CD4-positive, alpha-beta T cell treated with Interleukin-4 for 1 hour (primary cell): ENCODE measurements around the gene TOLLIP.
"Not testable (repeated sequence)": the region's sequence is repeated elsewhere in the genome, so short reads cannot be mapped to it uniquely, and the experiment has no call there.

Source experiments
- DNase-seq, 2 donors: peaks; one replicate each; pipeline ENCODE4 v3.0.0-alpha.2; 2020 to 2022

Gene TOLLIP

GRCh38 chr11:1261241-1262071 is 48.0 kb downstream of the TOLLIP start:
- no peak for DNase-seq

GRCh38 chr11:1260620-1261019 is 48.8 kb downstream of the TOLLIP start:
- DNase-seq = no peak

GRCh38 chr11:1260023-1260501 is 49.4 kb downstream of the TOLLIP start:
- peak; percentile 20 to 47 for DNase-seq

- DNase-seq = no peak
These were observed 49.9 kb downstream of the TOLLIP start for GRCh38 chr11:1259561-1259960.

- no peak for DNase-seq
These were observed 50.4 kb downstream of the TOLLIP start for GRCh38 chr11:1259076-1259461.

GRCh38 chr11:1258401-1259075 is 50.9 kb downstream of the TOLLIP start:
- no peak for DNase-seq

GRCh38 chr11:1257916-1258315 is 51.5 kb downstream of the TOLLIP start:
- DNase-seq = no peak

GRCh38 chr11:1257366-1257765 is 52.1 kb downstream of the TOLLIP start:
- DNase-seq = no peak

GRCh38 chr11:1256257-1257045 is 53.0 kb downstream of the TOLLIP start:
- DNase-seq = no peak

GRCh38 chr11:1255151-1255550 is 54.3 kb downstream of the TOLLIP start:
- no peak for DNase-seq

- DNase-seq = no peak
These were observed 54.7 kb downstream of the TOLLIP start for GRCh38 chr11:1254733-1255132.

- no peak for DNase-seq
These were observed 55.3 kb downstream of the TOLLIP start for GRCh38 chr11:1254086-1254648.

GRCh38 chr11:1253103-1253485 is 56.3 kb downstream of the TOLLIP start:
- DNase-seq = no peak

- no peak for DNase-seq
These were observed 56.9 kb downstream of the TOLLIP start for GRCh38 chr11:1252371-1253102.

- DNase-seq = no peak
These were observed 58.1 kb downstream of the TOLLIP start for GRCh38 chr11:1251236-1251770.

GRCh38 chr11:1250411-1250810 is 59.0 kb downstream of the TOLLIP start:
- not testable (repeated sequence) for DNase-seq

GRCh38 chr11:1248951-1249350 is 60.5 kb downstream of the TOLLIP start:
- not testable (repeated sequence) for DNase-seq

- not testable (repeated sequence) for DNase-seq
These were observed 62.4 kb downstream of the TOLLIP start for GRCh38 chr11:1247026-1247425.

- not testable (repeated sequence) for DNase-seq
These were observed 63.1 kb downstream of the TOLLIP start for GRCh38 chr11:1246301-1246700.

GRCh38 chr11:1245717-1246116 is 63.7 kb downstream of the TOLLIP start:
- not testable (repeated sequence) for DNase-seq

GRCh38 chr11:1244557-1244956 is 64.9 kb downstream of the TOLLIP start:
- not testable (repeated sequence) for DNase-seq

GRCh38 chr11:1243521-1243920 is 65.9 kb downstream of the TOLLIP start:
- DNase-seq = not testable (repeated sequence)
